GM12878 (cell line): ENCODE results near the gene NIPAL4. TPM values are rescaled to one million over a fixed set of nuclear protein-coding genes. Genes with fewer than 3 reads are reported as not detected.

Experiments used
- ATAC-seq: fragments of 200-7000 bp; cut with Tn5 transposase; 3 replicates; pipeline ENCODE4 v1.9.1; 2020; ENCODE audit warnings: mild to moderate bottlenecking, moderate library complexity
- BruUV-seq: library from RNA; stranded (reverse); fragments of 400-500 nt; replicated peaks from 2 replicates; lab custom pipeline; 2021; lab: Mats Ljungman, UMichigan
- CTCF ChIA-PET: fragments of 300-600 bp; sonication (Branson Sonifier 250); formaldehyde crosslinking; extraction: SDS; loops from one replicate; lab custom pipeline; 2021; ENCODE audit warnings: inconsistent platforms; lab: Yijun Ruan, JAX
- POLR2A ChIA-PET: fragments of 350-600 bp; formaldehyde crosslinking; extraction: SDS; loops from one replicate; lab custom pipeline; 2021; ENCODE audit warnings: inconsistent platforms; lab: Charles Lee
- RAD21 ChIA-PET: fragments of 300-600 bp; sonication (Branson Sonifier 250); formaldehyde crosslinking; loops from one replicate; lab custom pipeline; 2023; ENCODE audit warnings: antibody characterized with exemption; ENCODE audit not compliant: unreplicated experiment; lab: Charles Lee
- SMC1A ChIA-PET: fragments of 300-600 bp; sonication (Branson Sonifier 250); formaldehyde crosslinking; loops from one replicate; lab custom pipeline; 2023; ENCODE audit not compliant: unreplicated experiment, uncharacterized antibody; lab: Charles Lee
- DNase-seq: peaks from one replicate; pipeline ENCODE4 v3.0.0-alpha.2; 2011; ENCODE audit warnings: low read depth, low spot score
- FAIRE-seq: peaks from 3 replicates; lab custom pipeline; 2011; peaks lifted over from hg19 to GRCh38; lab: Jason Lieb, UNC
- H2AFZ ChIP-seq: 2 replicates; pipeline ENCODE4 v1.6.0; 2011; ENCODE audit warnings: low read depth, low read length, control low read depth; ENCODE audit not compliant: control insufficient read depth
- H3K27ac ChIP-seq: 2 replicates; pipeline ENCODE4 v1.5.1; 2011; ENCODE audit warnings: control low read depth; ENCODE audit not compliant: control insufficient read depth, insufficient read depth
- H3K27me3 ChIP-seq, 2 experiments: replicated peaks in 1 of 2; 2 replicates each; pipeline versions ENCODE4 v1.6.0 to v1.6.1; 2011; ENCODE audit warnings: low read length in 1 of 2; ENCODE audit not compliant: control insufficient read depth in 2 of 2, insufficient read depth in 2 of 2
- H3K36me3 ChIP-seq, 2 experiments: 2 replicates each; pipeline ENCODE4 v1.5.1; 2011; ENCODE audit warnings: low read length in 1 of 2; ENCODE audit not compliant: control insufficient read depth in 2 of 2, insufficient read depth in 2 of 2
- H3K4me1 ChIP-seq: 2 replicates; pipeline ENCODE4 v1.6.1; 2011; ENCODE audit warnings: mild to moderate bottlenecking, low read length, moderate library complexity, mixed read lengths; ENCODE audit not compliant: control insufficient read depth, insufficient read depth
- H3K4me2 ChIP-seq: 2 replicates; pipeline ENCODE4 v1.6.0; 2011; ENCODE audit warnings: control low read depth; ENCODE audit not compliant: control insufficient read depth, insufficient read depth
- H3K4me3 ChIP-seq: fragments of 200-600 bp; sonication (generic); 2 replicates; pipeline ENCODE4 v1.5.1; 2016
- H3K79me2 ChIP-seq: 2 replicates; pipeline ENCODE4 v1.6.0; 2011; ENCODE audit warnings: low read length; ENCODE audit not compliant: control insufficient read depth, insufficient read depth
- H3K9ac ChIP-seq: 2 replicates; pipeline ENCODE4 v1.8.0; 2011; ENCODE audit warnings: low read length, control low read depth, mixed read lengths; ENCODE audit not compliant: control insufficient read depth, insufficient read depth
- H3K9me3 ChIP-seq: replicated peaks from 3 replicates; pipeline ENCODE4 v1.5.1; 2011; ENCODE audit warnings: mild to moderate bottlenecking, low read length; ENCODE audit not compliant: control insufficient read depth, insufficient read depth
- H4K20me1 ChIP-seq: 2 replicates; pipeline ENCODE4 v1.6.0; 2011; ENCODE audit not compliant: control insufficient read depth, insufficient read depth
- CHD1 ChIP-seq: IDR thresholded peaks from 2 replicates; pipeline ENCODE4 v1.6.1; 2012; ENCODE audit warnings: low read depth, low read length, improper control_type of control experiment
- EGR1 ChIP-seq, 2 experiments: IDR thresholded peaks; 1 replicate in 1 of 2; 2 replicates in 1 of 2; pipeline ENCODE4 v1.6.1; 2011 to 2012; ENCODE audit warnings: low read depth in 2 of 2, low read length in 2 of 2, borderline replicate concordance in 1 of 2, mild to moderate bottlenecking in 1 of 2, moderate library complexity in 1 of 2
- FOXK2 ChIP-seq: fragments of 450-650 bp; IDR thresholded peaks from 2 replicates; pipeline ENCODE4 v1.6.1; 2017; ENCODE audit warnings: mild to moderate bottlenecking, moderate library complexity
- HDGF ChIP-seq: fragments of 450-650 bp; IDR thresholded peaks from 2 replicates; pipeline ENCODE4 v1.6.1; 2016; ENCODE audit warnings: antibody characterized with exemption
- JUNB ChIP-seq: IDR thresholded peaks from 2 replicates; pipeline ENCODE4 v1.6.1; 2016; ENCODE audit warnings: antibody characterized with exemption, mild to moderate bottlenecking
- KDM1A ChIP-seq: fragments of 200-600 bp; sonication (generic); IDR thresholded peaks from 2 replicates; pipeline ENCODE4 v1.6.1; 2016; ENCODE audit warnings: borderline replicate concordance
- RBBP5 ChIP-seq: fragments of 200-600 bp; sonication (generic); conservative IDR thresholded peaks from 2 replicates; pipeline ENCODE4 v1.6.1; 2016
- SIN3A ChIP-seq: IDR thresholded peaks from 2 replicates; pipeline ENCODE4 v1.6.1; 2012; ENCODE audit warnings: low read depth, low read length, improper control_type of control experiment
- SMAD5 ChIP-seq: IDR thresholded peaks from 2 replicates; pipeline ENCODE4 v1.6.1; 2016; ENCODE audit warnings: antibody characterized with exemption, low read depth
- WGBS: methylation state at CpG from one replicate; pipeline ENCODE4 v1.1.6; 2016; ENCODE audit warnings: low lambda C conversion rate; ENCODE audit not compliant: insufficient replicate concordance, insufficient coverage; ENCODE audit errors: missing lambda C conversion rate; 5-methylcytosine and 5-hydroxymethylcytosine counted together
- in situ Hi-C: fragments of 300-500 bp; cut with MboI; formaldehyde crosslinking; loops from 9 replicates; pipeline ENCODE4 v1.14.3; 2018; ENCODE audit warnings: mixed read lengths
- intact Hi-C: fragments of 100-400 bp; cut with micrococcal nuclease; formaldehyde crosslinking; loops from one replicate; pipeline ENCODE4 v1.14.2; 2022; ENCODE audit not compliant: unreplicated experiment
- polyA plus RNA-seq, 11 experiments: library from polyadenylated mRNA; depleted of rRNA in 4 of 11; unstranded in 6 of 11; stranded (reverse) in 5 of 11; fragments of >200 nt; fragmentation: Nextera tagmentation in 4 of 11; fragmentation: Illumina TruSeq in 1 of 11; extraction: Ambion mirVana in 4 of 11; extraction: Trizol in 1 of 11; gene quantifications; 1 replicate in 1 of 11; 2 replicates in 10 of 11; pipeline versions ENCODE4 v1.2.1 to v1.2.3, GENCODE V29; 2011 to 2016; ENCODE audit warnings: inconsistent platforms in 2 of 11, missing spikeins in 2 of 11, low read depth in 1 of 11
- total RNA-seq, 4 experiments: library from RNA; depleted of rRNA in 3 of 4; stranded (reverse); fragments of >200 nt in 3 of 4; fragmentation: Illumina TruSeq in 1 of 4; extraction: Trizol in 1 of 4; gene quantifications; 2 replicates each; pipeline versions ENCODE4 v1.2.1 to v1.2.3, GENCODE V29; 2013 to 2021
- TF ChIP-seq, protein P1 (sequence below): fragments of 450-650 bp; IDR thresholded peaks from 2 replicates; pipeline ENCODE4 v1.6.1; 2017; ENCODE audit warnings: mild to moderate bottlenecking, low read depth, inconsistent platforms; ENCODE audit not compliant: poor library complexity, severe bottlenecking

The NIPAL4 gene
- total and polyA plus RNA-seq, 10 of the 15 experiments (the other 5 are each of a cell fraction or from before 2014, with no cell fraction given), result 0.11 to 15.5 (median 5.9) TPM

DNA sequence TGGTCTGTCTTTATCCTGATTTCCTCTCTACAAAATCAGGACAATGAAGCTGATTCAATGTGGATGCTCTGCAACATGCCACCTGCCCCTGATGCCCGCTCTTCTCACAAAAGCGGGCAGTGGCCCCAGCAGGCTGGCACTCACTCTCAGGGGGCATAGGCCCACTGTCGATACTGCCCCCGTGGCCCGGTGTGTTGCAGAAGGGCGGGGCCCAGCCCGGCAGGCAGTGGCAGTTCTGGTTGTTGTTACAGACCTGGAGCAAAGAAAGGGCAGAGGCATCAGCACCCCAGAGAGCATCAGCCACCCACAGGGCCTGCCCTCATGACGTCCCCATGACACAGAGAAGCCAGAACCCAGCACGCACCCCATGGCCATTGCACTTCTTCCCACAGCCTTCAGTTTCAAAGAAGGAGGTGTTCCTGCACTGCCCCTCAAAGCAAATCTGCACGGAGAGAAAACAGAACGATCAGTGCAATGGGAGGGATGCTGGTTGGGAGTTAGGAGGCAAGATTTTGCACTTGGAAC, 31.5 kb downstream of the NIPAL4 start:
- no peaks in the 10 kb centered on the region for H3K27me3 ChIP-seq
- POLR2A ChIA-PET, result no interaction called here
- H3K36me3 ChIP-seq, result peaks cover 10 to 24% of the 10 kb centered on the region in 2 experiments; a peak in 3 of 4 replicates

DNA sequence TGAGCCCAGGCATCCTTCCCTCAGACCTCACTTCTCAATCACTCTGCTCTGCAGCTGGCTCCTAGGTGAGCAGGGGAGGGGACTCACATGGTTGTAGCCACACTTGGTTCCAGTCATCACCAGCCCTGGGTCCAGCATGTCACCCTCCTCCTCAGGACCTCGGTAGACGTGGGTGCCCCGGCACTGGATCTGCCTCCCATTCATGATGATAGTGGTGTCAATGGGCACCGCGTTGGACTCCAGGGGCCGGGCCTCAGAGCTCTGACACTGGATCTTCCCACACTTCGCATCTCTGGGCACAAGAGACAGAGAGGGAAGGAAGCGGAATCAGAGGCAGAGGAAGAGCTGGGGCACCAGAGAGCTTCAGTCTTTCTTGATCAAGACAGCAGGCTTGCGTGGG, 32.9 kb downstream of the NIPAL4 start:
- Histone ChIP-seq H3K79me2 (no peaks in the 10 kb centered on the region), H3K4me1 (peaks cover 4% of the 10 kb centered on the region), H4K20me1 (no peaks in the 10 kb centered on the region), H2AFZ (no peak overlapping the region), H3K27ac (no peak overlapping the region), H3K9me3 (no peaks in the 10 kb centered on the region), H3K36me3 (peaks cover 8 to 24% of the 10 kb centered on the region in 2 experiments; a peak in 3 of 4 replicates), H3K4me2 (no peak overlapping the region), H3K4me3 (no peak overlapping the region), H3K9ac (no peak overlapping the region), H3K27me3 (no peaks in the 10 kb centered on the region)
- no peak for DNase-seq
- POLR2A ChIA-PET, result interaction anchor here (0.5 kb wide), 1 partner anchor 75 kb away, joined by 3 read pairs; no protein-coding TSS in a partner anchor
- BruUV-seq, result no TSS peak
- 89% methylated on average over 9 of the region's 9 CpGs for WGBS
- TF ChIP-seq KDM1A (no peak), SMAD5 (no peak), RBBP5 (no peak), CHD1 (no peak), FOXK2 (no peak), JUNB (no peak), SIN3A (no peak), EGR1 (IDR thresholded peaks at IDR 0.05; ENCODE audit: borderline replicate concordance in 1 of 2, low read depth in 2 of 2, low read length in 2 of 2) (no peak), HDGF (no peak)
- TF ChIP-seq, protein P1, sequence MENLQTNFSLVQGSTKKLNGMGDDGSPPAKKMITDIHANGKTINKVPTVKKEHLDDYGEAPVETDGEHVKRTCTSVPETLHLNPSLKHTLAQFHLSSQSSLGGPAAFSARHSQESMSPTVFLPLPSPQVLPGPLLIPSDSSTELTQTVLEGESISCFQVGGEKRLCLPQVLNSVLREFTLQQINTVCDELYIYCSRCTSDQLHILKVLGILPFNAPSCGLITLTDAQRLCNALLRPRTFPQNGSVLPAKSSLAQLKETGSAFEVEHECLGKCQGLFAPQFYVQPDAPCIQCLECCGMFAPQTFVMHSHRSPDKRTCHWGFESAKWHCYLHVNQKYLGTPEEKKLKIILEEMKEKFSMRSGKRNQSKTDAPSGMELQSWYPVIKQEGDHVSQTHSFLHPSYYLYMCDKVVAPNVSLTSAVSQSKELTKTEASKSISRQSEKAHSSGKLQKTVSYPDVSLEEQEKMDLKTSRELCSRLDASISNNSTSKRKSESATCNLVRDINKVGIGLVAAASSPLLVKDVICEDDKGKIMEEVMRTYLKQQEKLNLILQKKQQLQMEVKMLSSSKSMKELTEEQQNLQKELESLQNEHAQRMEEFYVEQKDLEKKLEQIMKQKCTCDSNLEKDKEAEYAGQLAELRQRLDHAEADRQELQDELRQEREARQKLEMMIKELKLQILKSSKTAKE, result no peak
- ATAC-seq, result no peak
- RAD21 ChIA-PET, result no interaction called here
- intact Hi-C loops, result no loop called here
- in situ Hi-C loops, result no loop called here
- SMC1A ChIA-PET, result no interaction called here
- CTCF ChIA-PET, result interaction anchor here (0.9 kb wide), 1 partner anchor 61 kb away, joined by 3 read pairs; no protein-coding TSS in a partner anchor
- FAIRE-seq, result no peak

More for the DNA sequence above, 31.5 kb downstream of the NIPAL4 start:
- H4K20me1 ChIP-seq, result no peaks in the 10 kb centered on the region
- intact Hi-C loops, result no loop called here
- ChIA-PET CTCF (no interaction called here), SMC1A (interaction anchor here (1.2 kb wide), 1 partner anchor 84 kb away, joined by 3 read pairs; no protein-coding TSS in a partner anchor), RAD21 (no interaction called here)
- no peak overlapping the region for H3K27ac ChIP-seq
- TF ChIP-seq JUNB, result no peak
- no peak overlapping the region for H3K9ac ChIP-seq
- H3K79me2 ChIP-seq, result no peaks in the 10 kb centered on the region
- DNase-seq (no peak), ATAC-seq (no peak), FAIRE-seq (no peak)
- H3K4me3 ChIP-seq, result no peak overlapping the region
- 96% methylated on average over 11 of the region's 11 CpGs for WGBS
- peaks cover 17% of the 10 kb centered on the region for H3K4me1 ChIP-seq
- BruUV-seq, result no TSS peak
- no peak overlapping the region for H2AFZ ChIP-seq
- in situ Hi-C loops, result no loop called here
- no peaks in the 10 kb centered on the region for H3K9me3 ChIP-seq
- H3K4me2 ChIP-seq, result no peak overlapping the region
